SIG-M5 treated with dmso at 0.1 percent for 504 hours (cell line): ENCODE results near the gene CCDC14.
"Not testable (repeated sequence)": the region's sequence is repeated elsewhere in the genome, so short reads cannot be mapped to it uniquely, and the experiment has no call there.

Experiments
- DNase-seq: peaks from one replicate; lab custom pipeline; 2025; ENCODE audit not compliant: unreplicated experiment; lab: John Stamatoyannopoulos, UW

CCDC14 gene

GRCh38 chr3:123967260-123967659 lies 6.2 kb upstream of the CCDC14 start:
- DNase-seq: not testable (repeated sequence)

GRCh38 chr3:123966799-123967198 lies 5.8 kb upstream of the CCDC14 start:
- DNase-seq: not testable (repeated sequence)

GRCh38 chr3:123964793-123965192 lies 3.8 kb upstream of the CCDC14 start:
- not testable (repeated sequence) for DNase-seq

GRCh38 chr3:123961508-123961856 lies 453 bp upstream of the CCDC14 start:
- DNase-seq: no peak

GRCh38 chr3:123953735-123954134 lies 7.3 kb downstream of the CCDC14 start:
- no peak for DNase-seq

DNA sequence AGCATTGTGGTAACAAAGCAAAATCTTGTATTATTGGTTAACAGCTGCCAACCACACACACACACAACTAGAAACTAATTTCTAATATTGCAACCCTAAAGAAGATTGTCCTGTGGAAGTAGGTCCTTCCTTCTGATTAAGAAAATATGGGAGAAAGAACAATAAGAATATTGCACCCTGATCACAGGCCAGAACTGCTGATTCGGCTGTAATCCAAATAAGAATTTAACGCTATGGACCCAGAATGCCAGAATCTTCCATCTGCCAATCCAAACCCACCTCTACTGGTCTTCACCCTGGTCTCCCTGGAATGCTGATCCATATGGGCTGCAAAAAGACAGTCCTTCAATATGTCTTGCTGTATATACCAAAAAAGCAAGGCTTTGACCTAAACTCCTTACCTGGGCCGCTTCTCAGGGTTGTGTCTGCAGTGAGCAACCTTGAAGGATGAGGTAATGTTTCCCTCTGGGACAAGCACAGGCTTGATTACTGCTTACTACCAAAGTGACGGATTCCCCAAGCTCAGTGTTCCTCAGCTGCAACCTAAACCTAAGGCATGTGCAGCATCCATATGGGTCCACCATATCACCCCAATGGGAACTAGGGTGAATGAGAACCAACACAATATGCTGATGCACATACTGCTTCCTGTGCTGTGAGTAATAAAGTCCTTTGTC lies 8.0 kb downstream of the CCDC14 start:
- no peak for DNase-seq

DNA sequence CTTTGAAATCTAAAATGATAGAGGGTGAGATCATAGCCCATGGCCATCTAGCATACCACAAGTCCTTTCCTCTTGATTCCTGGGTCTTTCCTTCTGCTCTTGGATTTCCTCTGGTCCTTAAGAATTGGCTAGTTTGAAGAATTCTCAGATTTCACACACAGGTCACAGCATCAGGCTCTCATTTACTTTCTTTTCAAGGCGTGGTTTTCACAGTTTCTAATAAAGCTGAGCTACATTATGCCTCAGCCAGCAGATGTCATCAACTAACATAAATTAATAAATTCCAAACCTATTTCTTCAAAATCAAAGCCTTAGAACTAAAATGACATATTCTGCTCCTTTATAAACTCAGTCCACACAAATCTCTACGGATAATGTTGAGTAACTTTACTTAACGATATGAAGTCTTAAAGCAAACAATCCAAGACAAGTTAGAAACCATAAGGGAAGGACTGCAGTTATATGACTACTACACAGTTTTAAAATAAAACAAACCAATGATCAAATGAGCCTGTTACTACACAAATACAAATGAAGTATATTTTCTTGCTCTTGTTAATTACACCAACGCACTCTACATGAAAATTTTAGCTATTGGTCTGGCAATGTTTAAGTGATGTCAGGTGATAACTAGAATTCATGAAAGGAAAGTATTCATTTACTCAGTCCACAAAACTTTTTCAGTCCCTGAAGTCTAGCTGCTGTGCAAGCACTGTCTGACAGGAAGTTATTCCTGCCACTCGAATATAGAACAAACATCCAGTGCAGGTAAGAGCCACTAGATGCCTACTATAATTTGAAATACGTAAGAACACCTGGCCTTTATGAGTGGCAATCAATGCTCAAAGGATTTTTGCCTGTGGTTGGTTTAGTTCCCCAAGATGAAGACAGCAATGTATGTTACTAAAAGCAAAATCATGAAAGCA lies 9.2 kb downstream of the CCDC14 start:
- DNase-seq: no peak

DNA sequence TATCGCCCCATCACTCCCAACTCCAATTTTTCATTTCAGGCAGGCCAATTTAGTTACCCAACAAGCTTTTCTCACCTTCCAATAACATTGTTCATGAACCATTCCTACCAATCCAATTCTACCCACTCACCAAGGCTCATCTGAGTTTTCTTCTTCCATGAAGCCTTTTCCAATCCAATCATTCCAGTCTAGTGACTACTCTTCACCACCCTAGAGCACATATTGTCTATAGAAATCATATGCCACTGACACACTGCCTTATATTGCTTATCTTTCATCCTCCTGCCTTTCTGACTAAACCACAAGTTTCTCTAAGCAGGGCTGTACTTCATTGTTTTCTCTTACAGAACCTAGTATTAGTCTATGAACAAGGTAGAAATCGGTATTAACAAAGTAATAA lies 11.4 kb downstream of the CCDC14 start:
- no peak for DNase-seq

GRCh38 chr3:123948449-123948848 lies 12.6 kb downstream of the CCDC14 start:
- no peak for DNase-seq

DNA sequence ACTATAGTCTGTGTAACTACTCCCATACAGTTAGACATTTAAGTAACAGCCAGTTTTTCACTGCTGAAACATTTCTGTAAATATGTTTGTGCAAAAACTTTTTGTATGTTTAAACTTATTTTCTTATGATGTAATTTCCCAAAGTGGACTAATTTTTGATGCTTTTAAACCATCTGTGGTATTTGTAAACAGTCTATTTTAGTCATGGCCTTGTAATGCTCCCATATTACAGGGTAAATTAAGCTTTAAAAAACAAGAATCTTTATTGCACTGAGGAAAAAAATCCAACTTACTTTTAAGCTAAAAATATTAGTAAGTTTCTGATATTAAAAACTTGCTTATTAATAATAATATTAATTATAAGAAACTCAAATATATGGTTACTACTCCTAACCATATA lies 13.5 kb downstream of the CCDC14 start:
- no peak for DNase-seq

DNA sequence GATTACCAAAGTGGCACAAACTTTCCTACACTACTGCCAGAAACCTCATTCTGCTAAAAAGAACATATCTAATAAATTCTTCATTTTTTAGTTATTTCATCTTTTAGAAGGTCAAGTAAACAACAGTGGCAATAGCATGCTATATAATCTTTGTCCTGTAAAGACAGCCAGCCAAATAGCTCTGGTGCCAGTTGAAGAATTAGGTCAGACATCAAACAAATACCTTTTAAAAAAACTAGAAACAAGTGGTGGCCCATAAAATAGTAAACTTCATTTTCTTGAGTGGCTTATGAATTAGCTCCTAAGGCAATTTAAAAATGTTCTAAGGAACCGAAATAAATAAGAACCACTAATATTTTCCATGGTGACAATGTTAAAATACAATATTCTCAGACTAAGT lies 19.5 kb downstream of the CCDC14 start:
- no peak for DNase-seq

- DNase-seq: no peak
Observed at GRCh38 chr3:123941121-123941520, 19.9 kb downstream of the CCDC14 start.

- no peak for DNase-seq
Observed at GRCh38 chr3:123939706-123940105, 21.3 kb downstream of the CCDC14 start.

DNA sequence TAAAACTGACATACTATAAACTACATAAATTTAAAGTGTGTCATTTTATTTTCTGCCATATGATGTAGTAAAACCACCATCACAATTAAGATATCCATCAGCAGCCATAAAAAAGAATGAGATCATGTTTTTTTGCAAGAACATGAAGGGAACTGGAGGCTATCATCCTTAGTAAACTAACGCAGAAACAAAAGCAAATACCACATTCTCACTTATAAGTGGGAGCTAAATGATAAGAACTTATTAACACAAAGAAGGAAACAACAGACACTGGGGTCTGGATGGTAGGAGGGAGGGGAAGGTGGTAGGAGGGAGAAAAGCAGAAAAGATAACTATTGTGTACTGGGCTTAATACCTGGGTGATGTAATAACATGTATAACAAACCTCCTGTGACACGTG lies 24.6 kb downstream of the CCDC14 start:
- no peak for DNase-seq

DNA sequence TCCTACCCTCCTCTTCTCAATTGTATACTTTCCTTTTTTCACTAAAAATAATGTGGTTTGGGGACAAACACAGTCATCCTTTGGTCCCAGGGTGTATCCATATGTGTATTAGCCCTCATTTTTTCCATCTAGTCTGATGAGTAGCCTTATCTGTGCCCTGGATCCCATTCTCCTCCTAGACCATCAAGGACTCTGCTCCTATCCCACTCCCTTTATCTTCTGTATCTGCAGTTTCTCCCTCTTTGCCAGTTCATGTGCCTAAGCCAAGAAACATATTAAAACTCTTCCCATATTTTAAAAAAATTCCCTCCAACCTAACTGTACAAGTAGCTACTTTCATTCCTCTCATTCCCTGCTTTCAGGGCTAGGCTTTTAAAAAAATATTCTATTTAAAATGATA lies 25.2 kb downstream of the CCDC14 start:
- DNase-seq: no peak

DNA sequence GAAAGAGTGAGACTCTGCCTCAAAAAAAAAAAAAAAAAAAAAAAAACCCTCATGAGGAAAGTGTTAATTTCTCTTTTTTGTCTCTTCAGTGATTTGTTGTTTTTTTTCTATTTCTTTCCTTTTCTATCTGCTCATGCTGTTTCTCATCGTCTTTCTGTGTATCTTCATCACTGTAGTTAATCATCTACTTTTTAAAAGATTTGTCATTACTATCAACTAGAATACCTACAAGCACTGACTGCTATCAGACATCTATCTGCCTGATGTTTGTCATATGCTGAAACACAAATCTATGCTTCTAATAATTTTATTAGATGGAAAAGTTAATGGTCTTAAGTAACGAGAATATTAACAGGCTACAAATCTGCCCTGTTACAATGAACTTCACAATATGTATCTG lies 26.8 kb downstream of the CCDC14 start:
- DNase-seq: no peak

DNA sequence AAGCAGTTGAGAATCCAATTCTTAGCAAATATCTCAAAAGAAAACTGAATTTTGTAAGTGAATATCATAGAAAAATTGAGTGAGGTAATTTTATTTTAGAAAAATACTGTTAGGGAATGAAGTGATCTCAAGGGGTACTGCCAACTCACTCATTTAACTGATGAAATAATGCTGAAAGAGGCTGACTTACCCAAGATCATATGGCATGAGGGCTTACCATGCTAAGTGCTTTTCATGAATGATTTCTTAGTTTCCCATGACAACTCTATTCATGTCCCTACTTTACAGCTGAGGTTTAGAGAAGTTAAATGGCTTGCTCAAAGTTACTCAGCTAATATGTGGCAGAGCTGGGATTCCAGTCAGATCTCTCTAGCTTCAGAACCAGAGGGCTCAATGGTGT lies 30.6 kb downstream of the CCDC14 start:
- no peak for DNase-seq

DNA sequence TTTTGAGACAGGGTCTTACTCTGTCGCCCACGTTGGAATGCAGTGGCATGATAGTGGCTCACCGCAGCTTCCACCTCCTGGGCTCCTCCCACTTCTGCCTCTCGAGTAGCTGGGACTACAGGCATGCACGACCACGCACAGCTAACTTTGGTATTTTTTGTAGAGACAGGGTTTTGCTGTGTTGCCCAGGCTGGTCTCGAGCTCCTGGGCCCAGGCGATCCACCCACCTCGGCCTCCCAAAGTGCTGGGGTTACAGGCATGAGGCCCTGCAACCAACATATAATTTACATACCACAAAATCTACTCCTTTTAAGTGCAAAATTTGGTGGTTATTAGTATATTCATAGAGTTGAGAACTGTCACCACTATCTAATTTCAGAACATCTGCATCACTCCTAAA lies 31.7 kb downstream of the CCDC14 start:
- no peak for DNase-seq

GRCh38 chr3:123926396-123926795 lies 34.6 kb downstream of the CCDC14 start:
- no peak for DNase-seq

DNA sequence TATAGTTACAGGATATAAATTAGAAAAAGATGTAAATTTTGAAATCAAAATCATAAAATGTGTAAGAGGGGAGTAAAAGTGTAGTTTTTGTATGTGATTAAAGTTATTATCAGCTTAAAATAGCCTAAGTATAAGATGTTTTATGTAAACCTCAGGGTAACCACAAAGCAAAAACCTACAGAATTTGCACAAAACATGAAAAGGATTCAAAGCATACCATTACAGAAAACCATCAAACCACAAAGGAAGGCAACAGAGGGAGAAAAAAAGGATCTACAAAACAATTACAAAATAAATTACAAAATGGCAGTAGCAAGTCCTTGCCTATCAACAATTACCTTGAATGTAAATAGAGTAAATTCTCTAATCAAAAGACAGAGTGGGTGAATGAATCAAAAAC lies 40.2 kb downstream of the CCDC14 start:
- DNase-seq: no peak

- no peak for DNase-seq
Observed at GRCh38 chr3:123920383-123920782, 40.6 kb downstream of the CCDC14 start.

DNA sequence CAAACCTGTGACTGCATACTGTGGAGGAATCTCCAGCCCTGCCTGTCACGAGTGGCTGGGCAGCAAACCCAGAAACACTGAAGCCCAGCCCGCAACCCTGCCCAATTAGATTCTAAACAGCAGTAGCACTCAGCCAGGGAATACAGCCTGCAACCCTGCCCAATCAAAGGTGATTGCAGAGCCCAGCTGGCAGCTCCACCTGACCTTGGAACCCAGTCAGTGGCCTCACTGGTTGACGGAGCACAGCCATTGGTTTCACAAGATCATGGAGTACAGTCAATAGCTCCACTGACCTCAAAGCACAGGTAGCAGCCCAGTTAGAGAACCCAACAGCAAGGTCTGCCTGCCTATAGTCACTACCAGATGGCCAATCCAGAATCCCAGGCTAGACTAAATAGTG lies 41.7 kb downstream of the CCDC14 start:
- DNase-seq: no peak

DNA sequence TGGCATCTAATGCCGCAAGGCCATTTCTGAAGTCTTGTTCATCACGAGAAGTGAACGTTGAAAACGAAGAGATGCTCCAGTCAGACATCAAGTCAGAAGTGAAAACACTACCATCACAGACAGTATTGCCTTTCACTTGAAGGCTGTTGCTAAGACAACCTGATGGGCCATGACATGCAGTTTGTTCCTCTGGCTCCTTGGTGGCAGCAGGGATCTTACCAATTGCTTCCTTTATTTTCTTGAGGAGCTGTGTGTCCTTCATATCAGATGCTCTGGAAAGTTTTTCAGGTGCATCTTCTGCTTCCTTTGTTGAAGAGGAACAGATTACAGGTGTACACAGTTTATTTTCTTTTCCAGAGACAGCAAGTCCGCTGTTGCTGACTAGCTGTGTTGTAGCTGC lies 46.2 kb downstream of the CCDC14 start:
- DNase-seq: peak; percentile 7
